HG02973 (cell line): ENCODE data around the gene SCAF11.
"Not testable (repeated sequence)": the region's sequence is repeated elsewhere in the genome, so short reads cannot be mapped to it uniquely, and the experiment has no call there.

ENCODE experiments used
- ATAC-seq: cut with Tn5 transposase; IDR thresholded peaks from one replicate; pipeline ENCODE4 v1.9.1; 2021; ENCODE audit warnings: moderate library complexity; ENCODE audit not compliant: unreplicated experiment

The SCAF11 gene

GRCh38 chr12:45990468-45991283 lies at the start of gene SCAF11:
Gene SCAF11 (minus strand): TSS chr12:45990574. CDS start chr12:45964167, 26,407 bp downstream.
- peak; percentile 68 for ATAC-seq

- ATAC-seq = not testable (repeated sequence)
These were observed 46.7 kb upstream of the SCAF11 start for GRCh38 chr12:46037066-46037465.

DNA sequence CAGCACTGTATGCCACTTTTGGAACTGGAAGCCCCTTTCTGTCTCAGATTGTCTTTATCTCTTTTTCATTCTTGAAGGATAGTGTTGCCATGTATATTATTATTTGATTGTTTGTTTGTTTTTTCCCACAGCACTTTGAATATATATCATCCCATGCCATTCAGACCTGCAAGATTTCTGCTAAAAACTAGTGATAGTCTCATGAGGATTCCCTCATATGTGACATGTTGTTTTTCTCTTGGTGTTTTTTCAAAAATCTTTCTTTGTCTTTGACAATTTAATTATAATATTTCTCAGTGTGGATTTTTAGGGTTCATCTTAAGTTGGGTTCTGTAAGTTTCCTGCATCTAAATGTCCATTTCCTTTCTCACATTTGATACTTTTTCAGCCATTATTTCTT lies 36.8 kb upstream of the SCAF11 start:
- no peak for ATAC-seq

GRCh38 chr12:46024099-46024498 lies 33.7 kb upstream of the SCAF11 start:
- ATAC-seq = no peak

DNA sequence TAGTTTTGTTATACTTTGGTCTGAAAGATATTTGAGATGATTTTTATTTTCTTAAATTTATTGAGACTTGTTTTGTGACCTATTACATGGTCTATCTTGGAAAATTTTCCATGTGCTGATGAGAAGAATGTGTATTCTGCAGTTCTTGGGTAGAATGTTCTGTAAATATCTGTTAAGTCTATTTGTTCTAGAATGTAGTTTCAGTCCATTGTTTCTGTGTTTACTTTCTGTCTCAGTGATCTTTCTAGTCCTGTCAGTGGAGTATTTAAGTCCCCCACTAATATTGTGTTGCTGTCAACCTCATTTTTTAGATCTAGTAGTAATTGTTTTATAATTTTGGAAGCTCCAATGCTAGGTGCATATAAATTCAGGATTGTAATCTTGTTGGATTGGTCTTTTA lies 30.4 kb upstream of the SCAF11 start:
- ATAC-seq = no peak

- ATAC-seq = not testable (repeated sequence)
These were observed 28.3 kb upstream of the SCAF11 start for GRCh38 chr12:46018712-46019111.

DNA sequence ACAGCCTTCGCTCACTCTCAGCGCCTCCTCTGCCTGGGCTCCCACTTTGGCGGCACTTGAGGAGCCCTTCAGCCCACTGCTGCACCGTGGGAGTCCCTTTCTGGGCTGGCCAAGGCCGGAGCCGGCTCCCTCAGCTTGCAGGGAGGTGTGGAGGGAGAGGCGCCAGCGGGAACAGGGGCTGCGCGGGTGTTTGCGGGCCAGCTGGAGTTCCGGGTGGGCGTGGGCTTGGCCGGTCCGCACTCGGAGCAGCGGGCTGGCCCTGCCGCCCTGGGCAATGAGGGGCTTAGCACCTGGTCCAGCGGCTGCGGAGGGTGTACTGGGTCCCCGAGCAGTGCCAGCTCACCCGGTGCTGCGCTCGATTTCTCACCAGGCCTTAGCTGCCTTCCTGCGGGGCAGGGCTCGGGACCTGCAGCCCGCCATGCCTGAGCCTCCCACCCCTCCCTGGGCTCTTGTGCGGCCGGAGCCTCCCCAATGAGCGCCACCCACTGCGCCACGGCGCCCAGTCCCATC lies 27.5 kb upstream of the SCAF11 start:
- ATAC-seq = not testable (repeated sequence)

DNA sequence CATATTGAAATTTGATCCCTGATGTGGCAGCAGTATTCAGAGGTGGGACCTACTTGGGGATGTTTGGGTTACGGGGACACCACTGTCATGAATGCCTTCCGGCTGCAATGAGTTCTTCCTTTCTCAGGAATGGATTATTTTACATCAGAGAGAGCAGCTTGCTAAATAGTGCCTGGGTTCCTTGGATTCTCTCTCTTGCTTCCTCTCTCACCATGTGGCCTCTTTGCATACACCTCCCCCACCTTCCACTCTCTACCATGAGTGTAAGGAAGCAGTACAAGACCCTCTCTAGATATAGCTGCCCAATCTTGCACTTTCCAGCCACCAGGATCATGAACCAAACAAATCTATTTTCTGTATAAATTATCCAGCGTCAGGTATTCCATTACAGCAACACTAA lies 15.4 kb upstream of the SCAF11 start:
- no peak for ATAC-seq

DNA sequence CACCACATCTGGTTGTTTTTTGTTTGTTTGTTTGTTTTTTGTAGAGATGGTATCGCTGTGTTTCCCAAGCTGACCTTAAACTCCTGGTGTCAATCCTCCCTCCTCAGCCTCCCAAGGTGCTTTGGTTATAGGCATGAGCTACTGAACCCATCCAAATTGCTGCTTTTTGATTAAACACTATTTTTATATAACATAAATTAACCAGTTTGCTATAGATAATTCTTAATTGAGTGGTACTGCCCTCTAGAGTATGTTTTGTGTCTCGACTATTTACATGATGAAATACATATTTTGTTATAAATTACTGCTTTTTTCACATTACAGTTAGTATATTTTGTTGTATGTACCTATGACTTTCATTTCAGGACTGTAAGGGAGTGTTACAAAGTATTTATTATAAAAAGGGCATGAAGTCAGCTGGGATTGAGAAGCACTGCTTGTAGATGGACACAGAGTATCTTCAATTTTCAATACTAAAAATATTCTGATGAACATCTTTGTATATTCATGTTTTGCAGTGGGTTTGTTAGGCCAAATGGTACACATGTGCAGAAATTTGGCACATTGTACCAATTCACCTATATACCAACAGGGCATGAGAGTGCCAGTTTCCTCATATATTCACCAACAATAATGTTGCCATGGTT lies 14.9 kb upstream of the SCAF11 start:
- ATAC-seq = no peak

- no peak for ATAC-seq
These were observed 14.3 kb upstream of the SCAF11 start for GRCh38 chr12:46004715-46005114.

- ATAC-seq = not testable (repeated sequence)
These were observed 9.7 kb upstream of the SCAF11 start for GRCh38 chr12:46000076-46000475.

DNA sequence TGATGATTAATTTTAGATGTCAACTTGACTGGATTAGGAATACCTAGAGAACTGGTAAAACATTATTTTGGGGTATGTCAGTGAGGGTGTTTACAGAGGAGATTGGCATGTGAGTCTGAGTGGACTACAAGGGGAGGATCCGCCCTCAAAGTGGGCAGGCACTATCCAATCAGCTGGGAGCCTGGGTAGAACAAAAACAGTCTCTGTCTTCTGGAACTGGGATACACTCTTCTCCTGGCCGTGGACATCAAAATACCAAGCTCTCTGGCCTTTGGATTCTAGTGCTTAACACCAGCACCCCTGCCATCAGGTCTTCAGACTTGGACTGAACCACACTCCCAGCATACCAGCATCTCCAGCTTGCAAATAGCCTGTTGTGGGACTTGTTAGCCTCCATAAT lies 4.4 kb upstream of the SCAF11 start:
- no peak for ATAC-seq

DNA sequence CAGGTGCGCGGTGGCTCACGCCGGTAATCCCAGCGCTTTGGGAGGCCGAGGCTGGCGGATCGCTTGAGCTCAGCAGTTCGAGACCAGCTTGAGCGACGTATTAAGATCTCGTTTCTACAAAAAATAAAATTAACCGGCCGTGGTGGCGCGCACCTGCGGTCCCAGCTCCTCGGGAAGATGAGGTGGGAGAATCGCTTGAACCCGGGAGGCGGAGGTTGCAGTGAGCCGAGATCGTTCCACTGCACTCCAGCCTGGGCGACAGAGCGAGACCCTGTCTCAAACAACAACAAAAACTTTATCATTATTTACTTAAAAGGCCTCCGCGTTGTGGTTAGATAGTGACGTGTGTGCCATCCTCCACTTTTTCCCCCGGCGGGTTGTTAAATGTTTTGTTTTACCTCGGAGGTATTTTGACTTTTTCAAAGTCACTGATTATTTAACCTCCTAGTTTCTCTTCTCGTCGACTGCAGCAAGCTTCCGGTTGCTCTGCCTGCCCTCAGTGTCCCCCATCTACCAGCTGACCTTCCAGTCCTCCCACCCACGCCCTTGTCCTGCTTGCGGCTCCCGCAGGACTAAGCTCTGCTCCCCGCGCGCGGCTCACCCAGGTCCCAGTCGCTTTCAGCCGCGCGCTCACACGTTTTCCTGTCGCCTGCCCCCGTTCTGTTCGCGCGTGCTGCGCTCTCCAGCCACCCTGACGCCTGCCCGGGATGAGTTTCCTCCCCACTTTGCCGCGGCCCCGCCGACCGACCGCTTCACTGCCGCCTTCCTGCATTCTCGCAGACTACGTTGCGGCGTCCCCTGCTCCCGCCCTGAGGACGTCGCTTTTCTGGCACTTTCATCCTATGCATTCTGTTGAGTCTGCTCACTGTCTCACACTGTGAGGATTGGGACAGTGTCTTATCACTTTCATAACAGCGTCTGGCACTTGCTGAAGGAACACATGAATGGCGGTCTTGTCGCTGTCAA lies 1.2 kb upstream of the SCAF11 start:
- peak; percentile 13 for ATAC-seq

DNA sequence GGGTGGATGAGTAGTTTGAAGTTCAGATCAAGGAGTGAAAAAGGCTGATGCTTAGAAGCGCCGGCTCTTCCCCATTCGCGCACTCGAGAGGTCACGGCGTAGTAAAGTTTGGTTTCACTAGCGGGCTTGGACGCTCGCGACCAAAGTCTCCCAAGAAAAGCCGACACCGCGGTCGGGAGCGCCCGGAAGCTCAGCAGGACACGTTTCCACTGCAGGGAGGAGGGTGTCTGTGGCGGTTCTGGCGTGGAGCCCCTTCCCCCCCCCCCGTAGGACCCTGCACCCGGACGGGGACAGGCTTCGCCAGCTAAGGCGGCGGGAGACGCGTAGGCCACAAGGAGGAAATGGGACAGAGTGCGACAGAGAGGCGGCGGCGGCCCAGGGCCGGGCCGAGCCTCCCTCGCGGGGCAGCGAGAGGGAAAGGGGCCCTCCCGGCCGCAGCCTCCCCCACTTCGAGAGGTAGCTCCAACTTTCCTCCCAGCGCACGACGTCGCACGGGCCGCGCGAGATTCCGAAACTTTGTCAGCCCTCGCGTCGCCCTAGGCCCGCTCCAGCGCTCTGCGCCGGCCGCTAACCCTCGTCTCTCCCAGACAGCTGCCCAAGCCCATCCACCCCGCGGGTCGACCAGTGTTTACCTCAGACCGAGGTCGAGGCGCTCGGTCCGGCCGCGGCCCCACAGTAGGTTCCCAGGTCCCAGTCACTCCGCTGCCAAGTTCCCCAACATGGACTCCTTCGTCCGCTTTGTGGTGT lies 480 bp downstream of the SCAF11 start:
- ATAC-seq = peak; percentile 28

DNA sequence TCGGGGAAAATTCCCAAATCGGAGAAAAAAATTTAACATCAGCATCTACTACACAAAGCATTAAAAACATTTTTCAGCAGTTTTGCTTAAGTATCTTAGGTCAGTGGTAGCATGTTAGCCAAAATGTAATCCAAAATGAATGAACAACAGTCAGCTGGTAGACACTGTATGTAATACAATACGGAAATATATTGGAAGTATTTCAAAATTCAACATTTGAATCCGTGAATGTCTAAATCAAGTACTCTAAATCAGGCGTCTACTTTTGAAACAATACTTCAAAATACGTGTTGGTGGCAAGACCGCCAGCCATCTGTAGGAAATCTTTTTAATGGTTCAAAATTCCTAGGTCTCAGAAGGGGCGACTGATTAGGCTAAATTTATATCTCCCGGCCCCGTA lies 1.1 kb downstream of the SCAF11 start:
- ATAC-seq = no peak

DNA sequence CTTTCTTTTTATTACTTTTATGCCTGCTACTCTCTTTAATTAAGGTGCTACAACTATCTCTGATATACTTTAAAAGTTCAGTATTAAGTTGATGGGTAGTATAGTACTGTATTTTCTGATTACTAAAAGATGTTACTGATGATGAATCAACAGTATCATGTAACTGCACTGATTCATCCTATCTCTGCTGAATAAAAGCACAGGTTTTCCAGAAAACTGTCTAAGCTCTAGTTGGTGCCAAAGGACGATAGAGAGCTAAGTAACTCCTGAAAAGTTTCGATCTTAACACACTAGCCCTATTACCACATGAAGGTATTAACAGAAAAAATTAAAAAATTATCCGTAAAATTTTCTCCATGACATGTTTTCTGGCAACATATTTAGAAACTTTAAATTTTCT lies 2.1 kb downstream of the SCAF11 start:
- ATAC-seq = no peak

GRCh38 chr12:45987340-45987727 lies 3.0 kb downstream of the SCAF11 start:
- ATAC-seq = no peak

- ATAC-seq = no peak
These were observed 3.6 kb downstream of the SCAF11 start for GRCh38 chr12:45986641-45987339.

DNA sequence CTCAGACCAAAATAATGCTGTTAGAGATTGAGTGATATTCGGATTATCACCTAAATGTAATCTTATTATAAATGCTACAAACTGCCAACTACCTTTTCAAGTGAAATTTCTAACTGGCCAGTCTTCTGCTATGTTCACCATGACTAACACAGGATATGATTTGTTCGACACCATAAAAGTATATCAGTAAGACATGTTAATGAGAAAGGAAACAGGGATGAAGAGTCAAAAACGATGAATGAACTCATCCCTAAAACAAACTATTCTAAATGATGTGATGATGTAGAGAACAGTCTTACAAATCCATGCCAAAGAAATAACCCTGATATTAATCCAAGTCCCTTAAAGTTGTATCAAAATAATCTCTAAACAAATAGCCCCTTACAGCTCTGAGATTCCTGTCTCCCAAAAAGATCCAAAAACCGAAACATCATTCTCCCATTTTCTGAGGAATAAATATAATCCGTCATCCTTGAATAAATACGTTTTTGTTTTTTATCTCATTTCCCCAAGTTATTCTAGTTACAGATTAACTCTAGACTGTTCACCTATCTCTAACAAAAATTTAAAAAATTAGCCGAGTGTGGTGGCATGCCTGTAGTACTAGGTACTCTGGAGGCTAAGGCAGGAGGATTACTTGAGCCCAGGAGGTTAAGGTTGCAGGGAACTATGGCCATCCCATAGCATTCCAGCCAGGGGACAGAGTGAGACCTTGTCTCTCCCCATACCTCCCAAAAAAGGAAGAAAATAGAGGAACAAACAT lies 9.1 kb downstream of the SCAF11 start:
- ATAC-seq = no peak
